Measurements from ENCODE around the gene PDE7B. TPM values are rescaled to one million over a fixed set of nuclear protein-coding genes. Genes with fewer than 3 reads are reported as not detected.

Gene PDE7B
- total RNA-seq, 2 experiments from 2014 or later = 0.73 to 1.1 TPM

DNA sequence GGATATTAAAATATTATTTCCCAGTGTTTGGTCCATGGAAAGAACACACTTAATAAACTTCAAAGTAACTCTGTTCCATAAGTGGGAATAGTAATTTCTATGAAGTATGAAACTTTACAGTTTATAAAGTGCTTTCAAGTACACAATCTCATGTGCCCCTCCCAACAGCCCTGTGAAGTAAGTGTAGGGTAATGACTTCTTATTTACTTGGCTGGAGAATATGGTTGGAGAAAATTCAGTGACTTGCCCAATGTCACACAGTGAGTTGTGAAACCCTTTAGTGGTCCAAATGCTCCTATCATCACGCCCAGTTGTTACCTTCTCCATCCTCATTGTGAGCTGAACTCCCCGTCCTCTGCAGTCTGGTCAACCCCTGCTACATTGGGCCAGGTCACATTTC lies 141.2 kb downstream of the PDE7B start:
- Mint-ChIP-seq H3K27me3 (peaks cover 2% of the 10 kb centered on the region), H3K4me1 (no peaks in the 10 kb centered on the region), H3K4me3 (no peak overlapping the region), H3K27ac (no peak overlapping the region), H3K36me3 (ENCODE audit: low read depth) (no peaks in the 10 kb centered on the region), H3K9me3 (ENCODE audit: low read depth) (no peaks in the 10 kb centered on the region)
- DNase-seq (no peak), ATAC-seq (no peak)
- POLR2A ChIA-PET = no interaction called here
- intact Hi-C loops (cut with DNase I, micrococcal nuclease) = no loop called here
- CTCF ChIA-PET = no interaction called here

DNA sequence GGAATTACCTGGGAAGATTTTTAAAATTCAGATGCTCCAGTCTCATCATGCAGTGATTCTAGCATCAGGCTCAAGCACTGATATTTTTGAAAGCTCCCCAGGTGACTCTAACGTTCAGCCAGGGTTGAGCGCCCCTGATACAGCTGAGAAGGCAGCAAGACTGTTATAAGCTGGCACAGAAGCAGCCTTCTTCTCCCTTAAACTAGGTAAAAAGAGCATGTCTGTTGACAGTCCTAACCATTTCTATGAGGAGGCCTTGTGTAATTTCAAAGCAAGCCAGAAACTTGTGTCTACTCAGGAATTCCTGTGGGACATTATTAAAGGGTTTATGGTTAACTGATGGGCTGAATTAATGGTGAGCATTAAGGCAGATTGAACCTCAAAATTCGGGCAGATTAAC lies 141.9 kb downstream of the PDE7B start:
- Mint-ChIP-seq H3K27me3 (peaks cover 2% of the 10 kb centered on the region), H3K9me3 (ENCODE audit: low read depth) (no peaks in the 10 kb centered on the region), H3K4me1 (no peaks in the 10 kb centered on the region), H3K36me3 (ENCODE audit: low read depth) (no peaks in the 10 kb centered on the region), H3K4me3 (no peak overlapping the region), H3K27ac (no peak overlapping the region)
- ATAC-seq (no peak), DNase-seq (no peak)
- ChIA-PET CTCF (no interaction called here), POLR2A (no interaction called here)
- intact Hi-C loops (cut with DNase I, micrococcal nuclease) = no loop called here

DNA sequence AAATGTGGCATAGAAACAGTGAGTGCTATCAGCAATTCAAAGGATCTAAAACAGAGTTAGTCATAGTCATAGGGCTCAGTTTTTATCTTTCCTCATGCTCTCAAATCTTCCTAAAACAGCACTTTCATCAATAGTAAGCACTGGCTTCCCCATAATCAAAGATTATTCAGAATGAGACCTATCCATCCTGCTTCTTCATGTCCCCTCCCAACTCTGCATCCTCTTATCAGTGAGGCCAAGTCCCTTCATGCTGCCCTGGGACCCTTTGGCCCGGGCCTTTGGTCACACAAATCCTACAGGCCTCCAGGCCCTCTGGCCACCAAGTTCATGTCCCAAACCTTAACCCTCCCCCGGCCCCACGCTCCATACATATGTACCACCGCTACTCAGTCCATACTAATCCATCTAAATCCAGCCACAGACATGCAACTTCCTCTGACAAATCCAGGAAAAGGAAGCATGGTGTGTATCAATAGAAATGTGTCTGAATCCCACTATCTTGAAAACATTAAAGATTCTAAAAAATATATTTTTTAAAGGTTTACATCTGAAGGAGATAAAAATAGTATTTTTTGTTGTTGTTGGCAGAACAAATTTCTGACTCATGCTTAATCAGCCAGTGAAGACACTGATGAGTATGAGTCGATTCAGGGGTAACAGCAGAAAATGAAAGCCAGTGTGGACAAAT lies 143.5 kb downstream of the PDE7B start:
- H3K4me3 Mint-ChIP-seq = no peak overlapping the region
- DNase-seq (no peak), ATAC-seq (no peak)
- H3K4me1 Mint-ChIP-seq = no peaks in the 10 kb centered on the region
- peaks cover 9% of the 10 kb centered on the region for H3K9me3 Mint-ChIP-seq (ENCODE audit: low read depth)
- CTCF ChIA-PET = no interaction called here
- intact Hi-C loops (cut with DNase I, micrococcal nuclease) = no loop called here
- no peaks in the 10 kb centered on the region for H3K36me3 Mint-ChIP-seq (ENCODE audit: low read depth)
- peaks cover 2% of the 10 kb centered on the region for H3K27me3 Mint-ChIP-seq
- no peak overlapping the region for H3K27ac Mint-ChIP-seq
- POLR2A ChIA-PET = no interaction called here

DNA sequence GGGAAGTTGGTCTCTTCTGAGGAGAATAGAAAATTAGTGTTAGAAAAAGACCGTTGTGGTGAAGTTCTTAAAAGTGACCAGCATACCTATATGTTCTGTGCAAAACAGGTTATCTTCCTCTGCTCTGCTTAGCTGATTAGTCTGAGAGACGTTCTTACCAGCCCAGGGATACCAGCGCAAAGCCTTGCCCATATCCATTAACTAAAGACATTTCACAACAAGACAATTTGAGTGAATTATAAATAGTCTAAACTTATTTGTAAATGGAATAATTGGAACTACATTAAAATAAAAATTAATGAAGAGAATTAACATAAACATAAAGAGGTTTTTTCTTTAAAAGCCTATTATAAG lies 144.0 kb downstream of the PDE7B start:
- no peaks in the 10 kb centered on the region for H3K36me3 Mint-ChIP-seq (ENCODE audit: low read depth)
- no peak for ATAC-seq
- H3K27me3 Mint-ChIP-seq = peaks cover 2% of the 10 kb centered on the region
- no peaks in the 10 kb centered on the region for H3K4me1 Mint-ChIP-seq
- POLR2A ChIA-PET = no interaction called here
- intact Hi-C loops (cut with DNase I, micrococcal nuclease) = no loop called here
- CTCF ChIA-PET = no interaction called here
- peaks cover 12% of the 10 kb centered on the region for H3K9me3 Mint-ChIP-seq (ENCODE audit: low read depth)
- no peak overlapping the region for H3K27ac Mint-ChIP-seq
- DNase-seq = no peak
- no peak overlapping the region for H3K4me3 Mint-ChIP-seq

- Mint-ChIP-seq H3K4me1 (no peaks in the 10 kb centered on the region), H3K36me3 (ENCODE audit: low read depth) (no peaks in the 10 kb centered on the region), H3K27me3 (peaks cover 2% of the 10 kb centered on the region), H3K4me3 (no peak overlapping the region), H3K27ac (no peak overlapping the region), H3K9me3 (ENCODE audit: low read depth) (peaks cover 12% of the 10 kb centered on the region)
- CTCF ChIA-PET = no interaction called here
- DNase-seq = no peak
- no peak for ATAC-seq
- intact Hi-C loops (cut with DNase I, micrococcal nuclease) = no loop called here
- POLR2A ChIA-PET = no interaction called here
Observed at GRCh38 chr6:135996668-135997067, 145.2 kb downstream of the PDE7B start.

DNA sequence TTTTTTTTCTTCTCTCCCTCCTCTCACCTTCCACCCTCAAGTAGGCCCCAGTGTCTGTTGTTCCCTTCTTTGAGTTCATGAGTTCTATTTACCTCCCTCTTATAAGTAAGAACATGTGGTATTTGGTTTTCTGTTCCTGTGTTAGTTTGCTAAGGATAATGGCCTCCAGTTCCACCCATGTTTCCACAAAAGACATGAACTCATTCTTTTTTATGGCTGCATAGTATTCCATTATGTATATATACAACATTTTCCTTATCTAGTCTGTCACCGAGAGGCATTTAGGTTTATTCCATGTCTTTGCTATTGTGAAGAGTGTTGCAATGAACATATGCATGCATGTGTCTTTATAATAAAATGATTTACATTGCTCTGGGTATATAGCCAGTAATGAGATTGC lies 147.9 kb downstream of the PDE7B start:
- Mint-ChIP-seq H3K36me3 (ENCODE audit: low read depth) (no peaks in the 10 kb centered on the region), H3K27me3 (no peaks in the 10 kb centered on the region), H3K4me3 (no peak overlapping the region), H3K27ac (no peak overlapping the region), H3K4me1 (no peaks in the 10 kb centered on the region), H3K9me3 (ENCODE audit: low read depth) (peaks cover 16% of the 10 kb centered on the region)
- ChIA-PET CTCF (no interaction called here), POLR2A (no interaction called here)
- DNase-seq (no peak), ATAC-seq (no peak)
- intact Hi-C loops (cut with DNase I, micrococcal nuclease) = no loop called here

- H3K27me3 Mint-ChIP-seq = peaks cover 3% of the 10 kb centered on the region
- DNase-seq (no peak), ATAC-seq (no peak)
- H3K36me3 Mint-ChIP-seq (ENCODE audit: low read depth) = no peaks in the 10 kb centered on the region
- no peak overlapping the region for H3K27ac Mint-ChIP-seq
- intact Hi-C loops (cut with DNase I, micrococcal nuclease) = no loop called here
- CTCF ChIA-PET = no interaction called here
- no peaks in the 10 kb centered on the region for H3K4me1 Mint-ChIP-seq
- POLR2A ChIA-PET = no interaction called here
- H3K9me3 Mint-ChIP-seq (ENCODE audit: low read depth) = peaks cover 3% of the 10 kb centered on the region
- no peak overlapping the region for H3K4me3 Mint-ChIP-seq
Observed at GRCh38 chr6:136007345-136007744, 155.8 kb downstream of the PDE7B start.

- no peak overlapping the region for H3K4me3 Mint-ChIP-seq
- H3K27me3 Mint-ChIP-seq = peaks cover 3% of the 10 kb centered on the region
- intact Hi-C loops (cut with DNase I, micrococcal nuclease) = no loop called here
- DNase-seq (no peak), ATAC-seq (no peak)
- H3K36me3 Mint-ChIP-seq (ENCODE audit: low read depth) = no peaks in the 10 kb centered on the region
- POLR2A ChIA-PET = no interaction called here
- H3K9me3 Mint-ChIP-seq (ENCODE audit: low read depth) = peaks cover 2% of the 10 kb centered on the region
- H3K4me1 Mint-ChIP-seq = no peaks in the 10 kb centered on the region
- CTCF ChIA-PET = interaction anchor here (0.6 kb wide), 1 partner anchor 14 kb away, joined by 3 read pairs; no protein-coding TSS in a partner anchor
- H3K27ac Mint-ChIP-seq = no peak overlapping the region
Observed at GRCh38 chr6:136011475-136011874, 160.0 kb downstream of the PDE7B start.

DNA sequence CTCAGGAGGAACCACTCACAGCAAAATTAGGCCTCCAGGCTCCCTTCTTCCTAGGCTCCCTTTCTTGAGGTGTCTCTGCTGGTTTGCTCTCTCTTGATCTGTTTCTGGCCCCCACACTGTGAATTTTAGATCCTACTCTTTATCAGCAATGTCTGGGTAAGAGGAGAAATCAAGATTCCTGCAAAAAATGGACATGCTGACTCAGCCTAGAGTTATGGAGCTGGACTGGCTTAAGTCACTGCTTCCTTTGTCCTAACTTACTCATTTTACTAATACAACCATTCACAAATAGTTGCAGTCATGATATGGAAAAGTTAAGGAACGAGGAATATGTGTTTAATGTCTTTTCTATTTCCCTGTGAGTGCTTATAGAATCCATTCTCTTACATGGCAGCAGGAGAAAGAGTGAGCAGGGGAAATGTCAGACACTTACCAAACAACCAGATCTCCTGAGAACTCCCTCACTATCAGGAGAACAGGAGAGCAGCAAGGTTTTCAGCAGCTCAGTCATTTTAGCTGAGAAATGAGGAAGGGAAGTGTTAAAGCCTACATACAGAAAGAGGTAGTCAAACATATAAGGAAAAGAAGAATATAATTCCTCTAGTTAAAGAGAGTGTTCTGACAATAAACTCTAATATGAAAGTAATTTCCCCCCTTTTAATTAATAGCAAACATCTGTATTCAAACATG lies 160.8 kb downstream of the PDE7B start:
- Mint-ChIP-seq H3K36me3 (ENCODE audit: low read depth) (no peaks in the 10 kb centered on the region), H3K4me1 (no peaks in the 10 kb centered on the region), H3K9me3 (ENCODE audit: low read depth) (no peaks in the 10 kb centered on the region), H3K4me3 (no peak overlapping the region), H3K27me3 (peaks cover 3% of the 10 kb centered on the region), H3K27ac (no peak overlapping the region)
- ATAC-seq (no peak), DNase-seq (no peak)
- CTCF ChIA-PET = interaction anchor here (0.6 to 0.7 kb wide), 2 partner anchors 14 to 208 kb away, joined by 3 read pairs; no protein-coding TSS in a partner anchor
- intact Hi-C loops (cut with DNase I, micrococcal nuclease) = no loop called here
- POLR2A ChIA-PET = no interaction called here

DNA sequence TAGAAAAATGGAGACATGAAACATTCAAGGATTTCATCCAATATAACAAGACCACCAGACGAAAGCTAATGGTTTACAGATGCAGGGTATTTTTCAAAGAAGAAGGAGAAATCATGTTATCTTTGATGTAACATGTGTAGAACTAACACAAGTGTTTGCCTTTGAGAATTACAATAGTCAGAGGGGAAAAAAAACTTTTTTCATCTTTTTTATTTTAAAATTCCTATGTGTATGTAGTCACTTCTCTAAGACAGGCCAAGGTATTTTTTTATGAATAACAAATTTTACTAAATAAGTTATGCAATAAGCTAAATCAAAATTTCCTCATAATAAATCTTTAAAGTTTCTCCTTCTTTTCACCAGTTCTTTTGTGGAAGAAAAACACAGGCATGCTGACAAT lies 161.4 kb downstream of the PDE7B start:
- no peak overlapping the region for H3K27ac Mint-ChIP-seq
- no peaks in the 10 kb centered on the region for H3K36me3 Mint-ChIP-seq (ENCODE audit: low read depth)
- DNase-seq (no peak), ATAC-seq (no peak)
- no peaks in the 10 kb centered on the region for H3K4me1 Mint-ChIP-seq
- POLR2A ChIA-PET = no interaction called here
- no peaks in the 10 kb centered on the region for H3K9me3 Mint-ChIP-seq (ENCODE audit: low read depth)
- no peak overlapping the region for H3K4me3 Mint-ChIP-seq
- CTCF ChIA-PET = interaction anchor here (0.7 kb wide), 1 partner anchor 207 kb away, joined by 3 read pairs; no protein-coding TSS in a partner anchor
- intact Hi-C loops (cut with DNase I, micrococcal nuclease) = no loop called here
- H3K27me3 Mint-ChIP-seq = peaks cover 3% of the 10 kb centered on the region

DNA sequence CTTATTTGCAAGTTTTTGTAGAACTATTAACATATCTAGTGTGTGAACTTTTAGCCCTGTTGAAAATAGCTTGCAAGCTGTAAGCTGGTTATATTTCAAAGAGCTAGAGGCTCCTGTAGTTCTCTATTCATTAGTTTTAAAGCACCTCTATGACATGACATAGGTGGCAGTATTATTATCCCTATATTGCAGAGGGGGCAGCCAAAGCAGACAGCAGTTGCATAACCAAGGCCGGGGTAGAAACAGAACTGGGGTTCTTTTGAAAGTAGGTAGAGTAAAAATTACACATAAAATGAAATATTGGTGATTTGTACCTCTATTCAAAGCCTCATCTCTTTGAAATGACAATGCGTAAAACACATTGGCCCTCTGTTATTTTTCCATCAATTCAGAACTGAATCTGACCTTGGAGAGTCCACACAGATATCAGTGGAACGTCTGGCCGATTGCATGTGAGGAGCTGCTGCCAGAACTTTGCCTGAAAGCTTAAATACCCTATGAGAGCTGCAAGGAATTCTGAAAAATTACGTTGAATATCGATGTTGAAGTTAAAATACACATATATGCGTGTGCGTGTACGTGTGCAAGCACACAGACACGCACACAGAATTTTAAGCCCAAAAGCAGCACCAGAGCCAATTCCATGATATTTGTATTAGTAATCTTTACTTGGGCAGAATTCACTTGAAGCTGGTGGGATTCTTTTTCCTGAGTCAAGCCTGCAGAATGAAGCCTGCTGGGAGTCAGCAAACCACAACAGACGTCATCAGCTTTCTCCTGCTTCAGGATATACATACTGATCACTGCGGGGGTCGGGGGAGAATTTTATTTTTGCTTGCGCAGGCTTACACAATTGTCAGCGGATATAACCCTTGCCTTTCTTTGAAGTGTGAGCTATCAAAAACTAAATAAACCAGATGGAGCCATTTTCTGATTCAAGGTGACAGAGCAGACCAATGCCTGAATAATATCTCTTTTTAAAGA lies 163.2 kb downstream of the PDE7B start:
- Mint-ChIP-seq H3K4me1 (no peaks in the 10 kb centered on the region), H3K9me3 (ENCODE audit: low read depth) (no peaks in the 10 kb centered on the region), H3K36me3 (ENCODE audit: low read depth) (no peaks in the 10 kb centered on the region), H3K27ac (no peak overlapping the region), H3K4me3 (no peak overlapping the region), H3K27me3 (peaks cover 3% of the 10 kb centered on the region)
- POLR2A ChIA-PET = no interaction called here
- CTCF ChIA-PET = no interaction called here
- DNase-seq (no peak), ATAC-seq (no peak)
- intact Hi-C loops (cut with DNase I, micrococcal nuclease) = no loop called here

DNA sequence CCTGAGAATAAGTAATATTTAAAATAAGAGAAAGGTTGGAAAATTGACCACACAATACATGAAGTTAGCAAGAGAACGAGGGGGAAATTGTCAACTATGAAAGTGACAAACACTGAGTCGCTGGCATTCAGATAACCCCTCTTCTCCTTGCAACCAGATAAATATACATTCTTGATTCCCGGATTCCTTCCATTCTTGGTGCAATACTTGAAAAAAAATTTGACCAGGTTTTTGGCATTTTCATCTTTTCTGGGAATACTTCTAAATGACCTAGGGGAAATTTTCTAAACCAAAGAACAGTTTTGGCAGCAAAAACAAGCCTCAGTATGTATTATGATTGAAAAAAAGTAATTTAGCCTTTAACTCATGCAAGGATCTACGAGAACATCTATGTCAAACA lies 164.0 kb downstream of the PDE7B start:
- intact Hi-C loops (cut with DNase I, micrococcal nuclease) = no loop called here
- H3K9me3 Mint-ChIP-seq (ENCODE audit: low read depth) = no peaks in the 10 kb centered on the region
- no peaks in the 10 kb centered on the region for H3K4me1 Mint-ChIP-seq
- H3K4me3 Mint-ChIP-seq = no peak overlapping the region
- DNase-seq = no peak
- ChIA-PET CTCF (no interaction called here), POLR2A (no interaction called here)
- H3K36me3 Mint-ChIP-seq (ENCODE audit: low read depth) = no peaks in the 10 kb centered on the region
- no peak for ATAC-seq
- H3K27ac Mint-ChIP-seq = no peak overlapping the region
- H3K27me3 Mint-ChIP-seq = peaks cover 3% of the 10 kb centered on the region
